Measurements from ENCODE around the gene LECT2.

LECT2 gene

GRCh38 chr5:135942202-135942771 is 12.5 kb downstream of the LECT2 start:
- TF ChIP-seq CTCF (IDR thresholded peaks at IDR 0.05), result no peak
- no peak for TF ChIP-seq ZFX (IDR thresholded peaks at IDR 0.05; ENCODE audit: borderline replicate concordance)
- H3K27ac ChIP-seq, result no peak overlapping the region

GRCh38 chr5:135941711-135942110 is 13.1 kb downstream of the LECT2 start:
- no peak for TF ChIP-seq CTCF (IDR thresholded peaks at IDR 0.05)
- TF ChIP-seq ZFX (IDR thresholded peaks at IDR 0.05; ENCODE audit: borderline replicate concordance), result no peak
- H3K27ac ChIP-seq, result no peak overlapping the region

GRCh38 chr5:135937245-135937911 is 17.4 kb downstream of the LECT2 start:
- TF ChIP-seq CTCF (IDR thresholded peaks at IDR 0.05) (no peak), ZFX (IDR thresholded peaks at IDR 0.05; ENCODE audit: borderline replicate concordance) (no peak)
- H3K27ac ChIP-seq, result no peak overlapping the region

GRCh38 chr5:135934939-135935338 is 19.8 kb downstream of the LECT2 start:
- TF ChIP-seq ZFX (IDR thresholded peaks at IDR 0.05; ENCODE audit: borderline replicate concordance) (no peak), CTCF (IDR thresholded peaks at IDR 0.05) (no peak)
- H3K27ac ChIP-seq, result no peak overlapping the region

GRCh38 chr5:135930949-135931295 is 23.9 kb downstream of the LECT2 start:
- H3K27ac ChIP-seq, result no peak overlapping the region
- no peak for TF ChIP-seq CTCF (IDR thresholded peaks at IDR 0.05)
- TF ChIP-seq ZFX (IDR thresholded peaks at IDR 0.05; ENCODE audit: borderline replicate concordance), result no peak

- H3K27ac ChIP-seq, result no peak overlapping the region
- TF ChIP-seq ZFX (IDR thresholded peaks at IDR 0.05; ENCODE audit: borderline replicate concordance) (no peak), CTCF (IDR thresholded peaks at IDR 0.05) (no peak)
Observed at GRCh38 chr5:135930029-135930948, 24.5 kb downstream of the LECT2 start.

GRCh38 chr5:135921388-135921787 is 33.4 kb downstream of the LECT2 start:
- no peak for TF ChIP-seq CTCF (IDR thresholded peaks at IDR 0.05)
- no peak for TF ChIP-seq ZFX (IDR thresholded peaks at IDR 0.05; ENCODE audit: borderline replicate concordance)
- H3K27ac ChIP-seq, result no peak overlapping the region

All from 22Rv1 (cell line).